ENCODE data around the gene NAP1L5. TPM values are rescaled to one million over a fixed set of nuclear protein-coding genes. Genes with fewer than 3 reads are reported as not detected.

The NAP1L5 gene
- total RNA-seq, result 3.5 TPM
- long read RNA-seq, partial matches to known transcripts, result 0 of 1 reads
- long read RNA-seq, other reads (novel, unspliced or antisense), result 0 of 1 reads

GRCh38 chr4:88697588-88698329 is at the start of gene NAP1L5:
NAP1L5 (minus strand) TSS chr4:88697829; CDS start chr4:88697754, 75 bp downstream.
- H3K4me3 ChIP-seq, result peak within 1 kb of the TSS; percentile 74
- H3K27ac ChIP-seq (replicated peaks), result peak within 1 kb of the TSS; percentile 65
- no peaks in the 10 kb centered on the region for H3K27me3 ChIP-seq (ENCODE audit: low read depth)
- peaks cover 3% of the 10 kb centered on the region for H3K36me3 ChIP-seq
- TF ChIP-seq CTCF (IDR thresholded peaks at IDR 0.05; ENCODE audit: borderline replicate concordance), result no peak
- peaks cover 25% of the 10 kb centered on the region for H3K4me1 ChIP-seq
- intact Hi-C loops (cut with micrococcal nuclease), result no loop called here
- H3K9me3 ChIP-seq (replicated peaks), result no peaks in the 10 kb centered on the region
- peak; percentile 67 for DNase-seq

GRCh38 chr4:88747351-88747750 is 49.7 kb upstream of the NAP1L5 start:
- no peaks in the 10 kb centered on the region for H3K27me3 ChIP-seq (ENCODE audit: low read depth)
- H3K4me1 ChIP-seq, result peaks cover 29% of the 10 kb centered on the region
- no peak for DNase-seq
- TF ChIP-seq CTCF (IDR thresholded peaks at IDR 0.05; ENCODE audit: borderline replicate concordance), result no peak
- intact Hi-C loops (cut with micrococcal nuclease), result no loop called here
- peaks cover 75% of the 10 kb centered on the region for H3K36me3 ChIP-seq
- no peak overlapping the region for H3K27ac ChIP-seq (replicated peaks)
- no peak overlapping the region for H3K4me3 ChIP-seq
- H3K9me3 ChIP-seq (replicated peaks), result no peaks in the 10 kb centered on the region

GRCh38 chr4:88746206-88746605 is 48.6 kb upstream of the NAP1L5 start:
- TF ChIP-seq CTCF (IDR thresholded peaks at IDR 0.05; ENCODE audit: borderline replicate concordance), result no peak
- intact Hi-C loops (cut with micrococcal nuclease), result no loop called here
- H3K36me3 ChIP-seq, result peaks cover 74% of the 10 kb centered on the region

GRCh38 chr4:88745581-88746163 is 48.0 kb upstream of the NAP1L5 start:
- Histone ChIP-seq H3K27ac (replicated peaks) (peak overlapping the region; percentile 59), H3K4me3 (no peak overlapping the region), H3K4me1 (peaks cover 29% of the 10 kb centered on the region), H3K9me3 (replicated peaks) (no peaks in the 10 kb centered on the region), H3K36me3 (peaks cover 68% of the 10 kb centered on the region), H3K27me3 (ENCODE audit: low read depth) (no peaks in the 10 kb centered on the region)
- DNase-seq, result no peak
- no peak for TF ChIP-seq CTCF (IDR thresholded peaks at IDR 0.05; ENCODE audit: borderline replicate concordance)
- intact Hi-C loops (cut with micrococcal nuclease), result no loop called here

More at GRCh38 chr4:88746206-88746605, 48.6 kb upstream of the NAP1L5 start:
- Histone ChIP-seq H3K4me1 (peaks cover 29% of the 10 kb centered on the region), H3K4me3 (no peak overlapping the region), H3K27me3 (ENCODE audit: low read depth) (no peaks in the 10 kb centered on the region), H3K27ac (replicated peaks) (peak overlapping the region; percentile 59), H3K9me3 (replicated peaks) (no peaks in the 10 kb centered on the region)
- DNase-seq, result no peak

- intact Hi-C loops (cut with micrococcal nuclease), result no loop called here
- no peak for DNase-seq
- H3K4me1 ChIP-seq, result peaks cover 29% of the 10 kb centered on the region
- H3K4me3 ChIP-seq, result no peak overlapping the region
- TF ChIP-seq CTCF (IDR thresholded peaks at IDR 0.05; ENCODE audit: borderline replicate concordance), result no peak
- H3K9me3 ChIP-seq (replicated peaks), result no peaks in the 10 kb centered on the region
- H3K27ac ChIP-seq (replicated peaks), result peak overlapping the region; percentile 59
- H3K27me3 ChIP-seq (ENCODE audit: low read depth), result no peaks in the 10 kb centered on the region
- peaks cover 65% of the 10 kb centered on the region for H3K36me3 ChIP-seq
Measured at GRCh38 chr4:88745175-88745574, 47.5 kb upstream of the NAP1L5 start.

Measured in left ventricle myocardium inferior (tissue), 1 donor.